ENCODE data around the gene WDR18.

DNA sequence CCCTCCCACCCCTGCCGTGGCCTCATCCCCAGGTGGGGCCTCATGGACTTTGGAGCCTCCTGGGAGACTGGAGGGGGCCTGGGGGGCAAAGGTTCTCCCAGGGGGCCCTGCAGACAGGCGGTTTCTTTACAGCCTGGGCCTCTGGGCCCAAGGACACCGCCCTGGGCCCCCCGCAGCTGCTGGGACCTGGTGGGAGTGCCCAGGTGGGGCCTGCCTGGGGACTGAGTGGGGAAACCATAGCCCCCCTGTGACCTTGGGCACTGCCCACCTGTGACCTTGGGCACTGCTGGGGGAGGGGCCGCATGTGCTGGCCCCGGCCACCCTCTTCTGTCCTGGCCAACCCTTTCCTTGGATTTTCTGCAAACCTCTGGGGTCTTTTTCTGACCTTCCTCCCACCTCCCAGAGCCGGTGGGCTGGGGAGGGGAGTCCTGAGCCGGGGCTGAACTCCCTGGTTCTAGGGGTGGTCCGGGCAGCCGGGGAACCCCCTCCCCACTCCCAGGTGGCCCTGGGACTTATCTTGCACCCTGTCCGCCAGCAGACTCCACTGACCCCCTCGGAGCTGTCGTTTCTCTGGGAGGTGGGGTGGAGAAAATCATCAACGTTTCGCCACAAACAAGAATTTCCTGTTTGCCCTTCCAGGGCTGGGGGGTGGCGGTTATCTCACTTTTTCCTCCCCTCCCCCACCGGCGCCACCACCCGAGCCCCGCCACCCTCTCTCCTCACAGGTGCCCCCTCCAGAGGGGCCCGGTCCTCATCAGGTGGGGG is 31.3 kb upstream of the WDR18 start:
- TF ChIP-seq, protein P1, sequence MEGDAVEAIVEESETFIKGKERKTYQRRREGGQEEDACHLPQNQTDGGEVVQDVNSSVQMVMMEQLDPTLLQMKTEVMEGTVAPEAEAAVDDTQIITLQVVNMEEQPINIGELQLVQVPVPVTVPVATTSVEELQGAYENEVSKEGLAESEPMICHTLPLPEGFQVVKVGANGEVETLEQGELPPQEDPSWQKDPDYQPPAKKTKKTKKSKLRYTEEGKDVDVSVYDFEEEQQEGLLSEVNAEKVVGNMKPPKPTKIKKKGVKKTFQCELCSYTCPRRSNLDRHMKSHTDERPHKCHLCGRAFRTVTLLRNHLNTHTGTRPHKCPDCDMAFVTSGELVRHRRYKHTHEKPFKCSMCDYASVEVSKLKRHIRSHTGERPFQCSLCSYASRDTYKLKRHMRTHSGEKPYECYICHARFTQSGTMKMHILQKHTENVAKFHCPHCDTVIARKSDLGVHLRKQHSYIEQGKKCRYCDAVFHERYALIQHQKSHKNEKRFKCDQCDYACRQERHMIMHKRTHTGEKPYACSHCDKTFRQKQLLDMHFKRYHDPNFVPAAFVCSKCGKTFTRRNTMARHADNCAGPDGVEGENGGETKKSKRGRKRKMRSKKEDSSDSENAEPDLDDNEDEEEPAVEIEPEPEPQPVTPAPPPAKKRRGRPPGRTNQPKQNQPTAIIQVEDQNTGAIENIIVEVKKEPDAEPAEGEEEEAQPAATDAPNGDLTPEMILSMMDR (IDR thresholded peaks at IDR 0.05) = no peak
- no peak for TF ChIP-seq POLR2A (IDR thresholded peaks at IDR 0.05)

All from vagina (tissue), 2 donors.